Heart left ventricle (tissue), 13 donors: ENCODE measurements around the gene YWHAE.
"Not testable (repeated sequence)": the region's sequence is repeated elsewhere in the genome, so short reads cannot be mapped to it uniquely, and the experiment has no call there.

Source experiments
- CTCF ChIP-seq, 12 donors: fragments of 200-600 bp; sonication (generic) in 4 of 12; IDR thresholded peaks; one replicate each; pipeline versions ENCODE4 v1.5.0 to v1.8.0; 2018 to 2022; ENCODE audit warnings: antibody characterized with exemption in 12 of 12, mild to moderate bottlenecking in 5 of 12
- POLR2A ChIP-seq, 2 donors: fragments of 450-650 bp; IDR thresholded peaks; one replicate each; pipeline ENCODE4 v1.6.1; 2017; ENCODE audit warnings: antibody characterized with exemption in 2 of 2, mild to moderate bottlenecking in 2 of 2, moderate library complexity in 2 of 2
- donor health status: ischemic (EF 13 %, LVEDD 7.1; RV severe dilation, severe dysfunction).
- donor health status: DM: no; HTN: yes; CAD: no.
- donor health status: DM: no; HTN: no; CAD: no.
- donor health status: ischemic (EF 25% LVEDD 6.9; RV normal size, moderate dysfunction).
- donor health status: ischemic (EF 25% LVEDD 5.7; RV mildly dilated, moderate dysfunction).
- donor health status: ischemic (EF 35%, LVEDD 5.7; RV mildly dilated, moderate dysfunction).
- donor health status: nonischemic (EF 11% LVEDD 7.7; RV severe dilation, severe dysfunction).
- donor health status: DM: yes; HTN: yes; CAD: no.
- donor health status: PGD.
- donor health status: ischemic (EF 29% LVEDD 5.4; RV normal size, mild dysfunction).
- donor health status: nonischemic (EF 23%, LVEDD 6.1; RV moderate dilation, normal function).

- TF ChIP-seq CTCF, POLR2A (IDR thresholded peaks at IDR 0.05): not testable (repeated sequence)
Measured at GRCh38 chr17:1395876-1396665, 4.0 kb downstream of the YWHAE start.
